ENCODE results near the gene LILRA1.
"Not testable (repeated sequence)": the region's sequence is repeated elsewhere in the genome, so short reads cannot be mapped to it uniquely, and the experiment has no call there.

LILRA1 gene

GRCh38 chr19:54572696-54573311 is 20.6 kb upstream of the LILRA1 start:
- no peak overlapping the region for H3K4me3 Mint-ChIP-seq
- no peaks in the 10 kb centered on the region for H3K9me3 Mint-ChIP-seq (ENCODE audit: low read depth)
- H3K36me3 Mint-ChIP-seq = no peaks in the 10 kb centered on the region
- no peaks in the 10 kb centered on the region for H3K4me1 Mint-ChIP-seq (ENCODE audit: low read depth)
- H3K27me3 Mint-ChIP-seq = peaks cover 14% of the 10 kb centered on the region
- no peak overlapping the region for H3K27ac Mint-ChIP-seq

GRCh38 chr19:54573330-54573872 is 20.0 kb upstream of the LILRA1 start, which contains the start of gene LILRA2:
Gene LILRA2 (plus strand): TSS chr19:54573790. CDS start chr19:54573879, 89 bp downstream.
- Mint-ChIP-seq H3K4me3 (no peak within 1 kb of the TSS), H3K27ac (no peak within 1 kb of the TSS), H3K27me3 (peaks cover 14% of the 10 kb centered on the region), H3K36me3 (no peaks in the 10 kb centered on the region), H3K9me3 (ENCODE audit: low read depth) (no peaks in the 10 kb centered on the region), H3K4me1 (ENCODE audit: low read depth) (no peaks in the 10 kb centered on the region)

- H3K36me3 Mint-ChIP-seq = no peaks in the 10 kb centered on the region
- H3K27ac Mint-ChIP-seq = no peak overlapping the region
- H3K9me3 Mint-ChIP-seq (ENCODE audit: low read depth) = no peaks in the 10 kb centered on the region
- H3K4me3 Mint-ChIP-seq = no peak overlapping the region
- no peaks in the 10 kb centered on the region for H3K4me1 Mint-ChIP-seq (ENCODE audit: low read depth)
- peaks cover 14% of the 10 kb centered on the region for H3K27me3 Mint-ChIP-seq
Measured at GRCh38 chr19:54574051-54574450, 19.4 kb upstream of the LILRA1 start.

- Mint-ChIP-seq H3K4me1 (ENCODE audit: low read depth) (no peaks in the 10 kb centered on the region), H3K36me3 (no peaks in the 10 kb centered on the region), H3K9me3 (ENCODE audit: low read depth) (no peaks in the 10 kb centered on the region), H3K4me3 (no peak overlapping the region), H3K27me3 (peaks cover 14% of the 10 kb centered on the region), H3K27ac (no peak overlapping the region)
Measured at GRCh38 chr19:54574527-54575056, 18.8 kb upstream of the LILRA1 start.

GRCh38 chr19:54575205-54575604 is 18.2 kb upstream of the LILRA1 start:
- not testable (repeated sequence) for H3K27ac Mint-ChIP-seq; H3K4me3 Mint-ChIP-seq; H3K36me3 Mint-ChIP-seq; H3K4me1 Mint-ChIP-seq (ENCODE audit: low read depth); H3K9me3 Mint-ChIP-seq (ENCODE audit: low read depth)
- H3K27me3 Mint-ChIP-seq = peaks cover 15% of the 10 kb centered on the region

GRCh38 chr19:54576411-54576976 is 16.9 kb upstream of the LILRA1 start:
- Mint-ChIP-seq H3K4me3 (no peak overlapping the region), H3K36me3 (no peaks in the 10 kb centered on the region), H3K4me1 (ENCODE audit: low read depth) (no peaks in the 10 kb centered on the region), H3K27ac (no peak overlapping the region), H3K27me3 (peaks cover 13% of the 10 kb centered on the region), H3K9me3 (ENCODE audit: low read depth) (no peaks in the 10 kb centered on the region)

GRCh38 chr19:54577334-54577733 is 16.1 kb upstream of the LILRA1 start:
- H3K4me3 Mint-ChIP-seq = no peak overlapping the region
- H3K27ac Mint-ChIP-seq = no peak overlapping the region
- H3K27me3 Mint-ChIP-seq = peaks cover 15% of the 10 kb centered on the region
- H3K36me3 Mint-ChIP-seq = no peaks in the 10 kb centered on the region
- H3K9me3 Mint-ChIP-seq (ENCODE audit: low read depth) = no peaks in the 10 kb centered on the region
- H3K4me1 Mint-ChIP-seq (ENCODE audit: low read depth) = no peaks in the 10 kb centered on the region

GRCh38 chr19:54578268-54578667 is 15.2 kb upstream of the LILRA1 start:
- not testable (repeated sequence) for H3K4me3 Mint-ChIP-seq; H3K36me3 Mint-ChIP-seq; H3K4me1 Mint-ChIP-seq (ENCODE audit: low read depth); H3K27ac Mint-ChIP-seq; H3K9me3 Mint-ChIP-seq (ENCODE audit: low read depth)
- H3K27me3 Mint-ChIP-seq = peaks cover 14% of the 10 kb centered on the region

- Mint-ChIP-seq H3K4me3 (no peak overlapping the region), H3K27ac (no peak overlapping the region), H3K4me1 (ENCODE audit: low read depth) (no peaks in the 10 kb centered on the region), H3K27me3 (peaks cover 28% of the 10 kb centered on the region), H3K9me3 (ENCODE audit: low read depth) (peaks cover 16% of the 10 kb centered on the region), H3K36me3 (peaks cover 2% of the 10 kb centered on the region)
Measured at GRCh38 chr19:54586397-54586796, 7.0 kb upstream of the LILRA1 start.

- H3K36me3 Mint-ChIP-seq = peaks cover 2% of the 10 kb centered on the region
- peaks cover 18% of the 10 kb centered on the region for H3K9me3 Mint-ChIP-seq (ENCODE audit: low read depth)
- no peaks in the 10 kb centered on the region for H3K4me1 Mint-ChIP-seq (ENCODE audit: low read depth)
- H3K27ac Mint-ChIP-seq = no peak overlapping the region
- peaks cover 26% of the 10 kb centered on the region for H3K27me3 Mint-ChIP-seq
- H3K4me3 Mint-ChIP-seq = no peak overlapping the region
Measured at GRCh38 chr19:54587026-54587425, 6.4 kb upstream of the LILRA1 start.

- not testable (repeated sequence) for H3K4me3 Mint-ChIP-seq; H3K27ac Mint-ChIP-seq; H3K27me3 Mint-ChIP-seq; H3K4me1 Mint-ChIP-seq (ENCODE audit: low read depth); H3K36me3 Mint-ChIP-seq
- peaks cover 12% of the 10 kb centered on the region for H3K9me3 Mint-ChIP-seq (ENCODE audit: low read depth)
Measured at GRCh38 chr19:54593931-54594626, 647 bp downstream of the LILRA1 start.

GRCh38 chr19:54594737-54595136 is 1.3 kb downstream of the LILRA1 start:
- Mint-ChIP-seq H3K27me3 (peaks cover 6% of the 10 kb centered on the region), H3K4me1 (ENCODE audit: low read depth) (no peaks in the 10 kb centered on the region), H3K9me3 (ENCODE audit: low read depth) (peaks cover 10% of the 10 kb centered on the region), H3K4me3 (no peak overlapping the region), H3K27ac (no peak overlapping the region), H3K36me3 (no peaks in the 10 kb centered on the region)

GRCh38 chr19:54595680-54596436 is 2.4 kb downstream of the LILRA1 start:
- not testable (repeated sequence) for H3K36me3 Mint-ChIP-seq; H3K27me3 Mint-ChIP-seq; H3K4me3 Mint-ChIP-seq; H3K9me3 Mint-ChIP-seq (ENCODE audit: low read depth); H3K27ac Mint-ChIP-seq; H3K4me1 Mint-ChIP-seq (ENCODE audit: low read depth)

- H3K4me3 Mint-ChIP-seq = no peak overlapping the region
- no peaks in the 10 kb centered on the region for H3K4me1 Mint-ChIP-seq (ENCODE audit: low read depth)
- no peaks in the 10 kb centered on the region for H3K36me3 Mint-ChIP-seq
- peaks cover 3% of the 10 kb centered on the region for H3K9me3 Mint-ChIP-seq (ENCODE audit: low read depth)
- H3K27me3 Mint-ChIP-seq = peaks cover 15% of the 10 kb centered on the region
- no peak overlapping the region for H3K27ac Mint-ChIP-seq
Measured at GRCh38 chr19:54600212-54600611, 6.8 kb downstream of the LILRA1 start.

- H3K9me3 Mint-ChIP-seq (ENCODE audit: low read depth) = peaks cover 4% of the 10 kb centered on the region
- H3K27me3 Mint-ChIP-seq = peaks cover 31% of the 10 kb centered on the region
- no peak overlapping the region for H3K27ac Mint-ChIP-seq
- no peak overlapping the region for H3K4me3 Mint-ChIP-seq
- no peaks in the 10 kb centered on the region for H3K36me3 Mint-ChIP-seq
- H3K4me1 Mint-ChIP-seq (ENCODE audit: low read depth) = no peaks in the 10 kb centered on the region
Measured at GRCh38 chr19:54606230-54606629, 12.8 kb downstream of the LILRA1 start.

All from activated naive CD8-positive, alpha-beta T cell (primary cell).